Hypothalamus (tissue), 51 donors: ENCODE data around the gene FAM131A.

Experiments used
- DNase-seq, 51 donors: peaks; one replicate each; lab custom pipeline; 2025; lab: John Stamatoyannopoulos, UW

Gene FAM131A

DNA sequence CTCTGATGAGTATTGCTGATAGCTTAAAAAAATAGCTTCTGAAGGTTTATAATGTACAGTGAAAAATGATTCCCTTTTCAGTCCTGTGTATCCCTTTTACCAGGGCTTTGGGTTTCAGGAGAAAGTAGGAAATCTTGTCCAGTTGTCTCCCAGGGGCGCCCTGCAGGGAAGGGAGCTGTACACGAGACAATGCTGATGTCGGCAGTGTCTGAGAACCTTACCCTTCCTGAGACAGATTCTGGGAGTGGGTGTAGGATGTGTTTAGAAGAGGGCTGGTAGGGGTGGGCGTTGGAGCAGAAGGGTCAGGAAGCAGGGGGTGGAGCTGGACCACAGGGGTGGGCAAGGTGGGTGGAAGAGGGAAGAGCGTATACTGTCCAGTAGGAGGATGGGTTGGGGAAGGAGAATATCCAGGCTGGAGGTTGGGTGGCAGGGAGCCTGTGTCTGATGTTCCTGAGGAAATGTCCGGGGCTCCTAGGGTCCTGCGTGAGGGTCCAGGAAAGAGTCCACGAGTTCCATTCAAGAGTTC lies 35.0 kb downstream of the FAM131A start:
- DNase-seq, result no peak

DNA sequence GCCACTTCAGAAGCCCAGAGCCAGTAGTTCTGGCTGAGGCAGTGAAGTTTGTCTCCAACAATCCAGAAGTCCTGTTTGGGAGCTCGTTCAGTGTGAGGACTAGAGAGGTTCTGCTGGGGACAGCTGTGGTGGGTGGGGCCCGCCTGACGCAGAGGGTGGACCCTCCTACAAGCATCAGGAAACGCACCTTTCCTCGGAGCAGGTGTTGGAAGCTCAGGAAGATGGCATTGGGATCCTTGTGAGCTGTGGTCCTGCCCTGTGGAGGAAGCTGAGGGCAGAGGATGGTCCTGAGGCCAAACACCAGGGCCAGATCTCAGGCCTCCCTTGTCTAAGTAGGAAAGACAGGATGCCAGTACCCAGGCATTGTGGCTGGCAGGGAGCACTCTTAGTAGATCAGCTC lies 35.5 kb downstream of the FAM131A start:
- no peak for DNase-seq

DNA sequence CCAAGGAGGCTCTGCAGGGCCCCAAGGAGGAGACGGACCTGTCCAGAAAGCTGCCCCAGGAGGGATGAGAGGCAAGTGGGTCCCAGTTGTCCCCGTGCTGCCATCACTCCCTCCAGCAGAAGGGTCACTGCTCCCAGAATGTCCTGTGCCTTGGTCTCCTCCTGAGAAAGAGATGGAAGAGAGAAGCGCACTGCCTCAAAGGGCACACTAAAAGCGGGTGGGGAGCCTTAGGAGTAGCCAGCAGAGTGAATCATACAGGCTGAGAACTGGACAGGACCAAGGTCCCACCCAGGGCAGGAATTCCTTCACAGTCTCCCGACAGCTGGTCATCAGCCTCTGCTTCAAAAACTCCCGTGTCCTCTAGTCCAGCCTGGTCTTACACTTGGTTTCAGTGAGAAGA lies 36.0 kb downstream of the FAM131A start:
- no peak for DNase-seq

DNA sequence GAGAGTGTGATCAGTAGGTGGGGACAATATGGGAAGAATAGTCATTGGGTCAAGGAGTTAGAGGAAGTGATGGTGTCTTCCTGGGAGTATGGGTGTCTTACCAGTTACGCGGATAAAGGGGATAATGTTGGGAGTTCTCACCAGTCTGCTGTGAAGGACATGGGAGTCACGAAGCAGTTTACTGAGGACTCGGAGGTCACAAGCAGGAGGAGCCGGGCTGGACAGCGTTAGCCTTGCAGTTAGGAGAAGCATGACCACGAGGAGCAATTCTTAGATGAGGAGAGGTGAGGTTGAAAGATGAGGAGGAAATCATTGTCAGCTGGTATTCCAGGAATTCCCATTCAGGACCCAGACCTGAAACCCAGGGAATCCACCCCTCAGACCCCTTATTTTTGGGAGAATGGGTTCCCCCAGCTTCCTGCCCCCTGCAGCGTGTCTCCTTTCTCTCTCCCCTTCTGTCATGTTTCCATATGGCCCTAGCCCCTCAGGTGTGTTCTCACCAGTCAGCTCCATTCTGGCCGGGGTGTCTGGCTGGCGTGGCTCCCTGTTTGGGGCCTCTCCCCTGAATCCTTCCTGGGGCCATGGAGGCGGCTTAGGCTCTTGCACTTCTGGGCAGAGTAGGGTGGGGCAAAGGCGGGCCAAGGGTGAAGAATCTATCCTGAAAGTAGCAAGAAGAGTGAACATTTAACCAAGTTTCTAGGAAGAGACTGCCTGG lies 38.5 kb downstream of the FAM131A start:
- no peak for DNase-seq

DNA sequence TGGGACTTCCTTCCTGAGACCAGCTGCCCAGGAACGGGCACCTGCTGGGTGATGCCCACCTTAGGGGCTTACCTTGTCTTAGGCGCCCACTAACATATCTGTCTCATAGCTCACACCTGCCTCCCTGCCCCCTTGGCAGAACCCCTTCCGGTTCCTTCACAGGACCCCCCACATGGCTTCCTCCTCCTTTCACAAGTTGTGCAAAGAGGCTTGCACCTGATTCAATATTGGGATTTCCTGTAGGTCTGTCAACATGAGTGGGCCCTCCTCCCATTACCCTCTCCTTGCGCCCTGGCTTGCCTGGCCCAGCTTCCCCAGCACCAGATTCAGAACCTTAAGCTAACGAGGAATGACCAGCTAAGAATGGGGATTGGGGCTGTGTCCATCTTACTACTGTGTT lies 40.0 kb downstream of the FAM131A start:
- no peak for DNase-seq

DNA sequence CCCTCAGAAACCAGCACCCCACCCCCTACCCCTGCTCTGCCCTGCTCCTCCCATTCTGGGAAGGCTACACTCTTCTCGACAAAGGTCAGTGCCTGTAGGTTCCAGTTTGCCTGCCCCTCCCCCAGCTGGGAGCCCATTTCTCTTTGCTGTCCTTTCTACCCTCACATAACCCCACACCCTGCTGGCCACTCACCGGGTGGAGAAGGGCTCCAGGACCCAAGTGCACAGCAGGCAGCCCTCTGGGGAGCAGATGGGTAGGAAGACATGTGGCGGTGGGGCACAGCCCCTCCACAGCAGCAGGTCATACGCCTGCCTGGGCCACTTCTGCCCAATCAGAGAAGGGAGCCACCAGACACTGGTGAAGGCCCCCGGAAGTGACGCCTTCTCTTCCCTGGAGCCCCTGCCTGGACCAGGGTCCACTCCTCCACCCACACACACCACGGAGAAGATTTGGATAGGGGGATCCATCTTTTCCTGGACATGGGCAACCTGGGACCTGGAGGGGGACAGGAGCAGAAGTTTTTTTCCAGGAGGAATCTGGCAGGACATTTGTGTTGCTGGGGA lies 40.6 kb downstream of the FAM131A start, which contains the start of gene THPO:
Gene THPO (minus strand): TSS at position 326 of the 564 bp plus-strand sequence. CDS start 1,948 bp downstream, outside the sequence.
- peak in 1 of 51 donors; percentile 16 for DNase-seq

DNA sequence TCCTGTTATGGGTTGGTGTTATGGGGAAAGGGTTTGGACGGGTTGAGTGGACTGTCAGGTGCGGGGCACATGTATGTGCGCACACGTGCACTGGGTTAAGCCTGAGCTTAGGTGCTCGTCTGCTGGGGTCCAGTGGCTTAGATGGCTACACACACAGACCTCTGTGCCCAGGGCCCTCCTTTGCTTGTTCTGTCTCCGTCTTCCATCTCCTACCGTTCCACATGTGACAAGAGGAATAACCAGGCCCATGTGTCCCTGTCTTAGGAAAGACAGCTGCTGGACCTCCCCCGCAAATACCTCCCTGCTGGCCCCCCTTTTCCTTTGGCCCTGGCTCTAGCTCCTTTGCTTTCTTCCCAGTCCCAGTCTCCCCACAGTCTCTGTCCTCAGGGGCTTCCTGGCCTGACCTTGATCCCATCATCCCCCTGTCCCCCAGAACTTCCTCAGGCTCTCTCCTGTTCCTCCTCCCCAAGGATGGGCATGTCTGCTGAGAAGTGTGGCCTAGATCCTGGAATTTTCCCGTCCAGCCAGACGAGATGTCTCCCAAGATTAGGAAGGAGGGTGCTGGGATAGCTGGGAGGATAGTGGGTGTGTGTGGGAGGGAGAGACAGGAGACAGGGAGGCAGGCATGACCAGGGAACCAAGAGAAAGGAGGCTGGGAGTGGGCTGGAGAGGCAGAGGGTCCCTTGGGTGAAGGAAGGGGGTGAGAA lies 41.4 kb downstream of the FAM131A start:
- no peak for DNase-seq

DNA sequence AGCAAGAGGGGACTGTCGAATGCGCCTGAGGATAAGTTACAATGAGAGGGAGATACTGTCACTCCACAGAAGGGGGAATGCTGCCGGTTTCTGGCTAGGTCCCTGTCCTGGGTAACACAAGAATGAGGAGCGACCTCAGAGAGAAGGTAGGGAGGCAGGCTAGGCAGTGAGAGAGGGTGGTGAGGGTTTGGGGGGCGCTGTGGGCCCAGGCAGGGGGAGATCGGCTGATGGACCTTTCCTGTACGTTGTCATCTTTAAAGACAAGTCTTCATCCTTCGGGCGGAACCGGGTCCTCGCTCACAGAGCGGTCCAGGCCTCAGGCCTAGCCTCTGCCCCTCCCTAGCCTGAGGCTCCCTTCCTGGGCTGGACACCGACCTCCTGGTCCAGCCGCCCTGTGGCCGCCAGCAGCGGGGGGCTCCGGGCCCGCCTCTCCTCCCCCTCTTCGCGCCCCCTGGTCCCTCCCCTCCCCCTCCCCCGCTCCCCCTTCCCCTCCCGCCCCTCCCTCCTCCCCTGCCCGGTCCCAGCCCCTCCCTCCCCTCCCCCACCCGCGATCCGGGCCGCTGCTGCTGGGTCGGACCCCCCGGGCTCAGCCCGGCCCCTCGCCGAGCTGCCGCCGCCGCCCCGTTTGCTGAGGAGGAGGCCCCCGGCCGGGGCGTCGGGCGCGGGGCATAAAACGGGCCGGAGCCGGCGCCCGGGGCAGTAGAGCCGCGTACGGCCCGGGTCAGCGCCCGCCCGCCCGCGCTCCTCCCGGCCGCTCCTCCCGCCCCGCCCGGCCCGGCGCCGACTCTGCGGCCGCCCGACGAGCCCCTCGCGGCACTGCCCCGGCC lies 42.2 kb downstream of the FAM131A start, which contains the start of gene CHRD:
Gene CHRD (plus strand): TSS at position 697 of the 827 bp plus-strand sequence. CDS start 265 bp downstream, outside the sequence.
- no peak for DNase-seq

DNA sequence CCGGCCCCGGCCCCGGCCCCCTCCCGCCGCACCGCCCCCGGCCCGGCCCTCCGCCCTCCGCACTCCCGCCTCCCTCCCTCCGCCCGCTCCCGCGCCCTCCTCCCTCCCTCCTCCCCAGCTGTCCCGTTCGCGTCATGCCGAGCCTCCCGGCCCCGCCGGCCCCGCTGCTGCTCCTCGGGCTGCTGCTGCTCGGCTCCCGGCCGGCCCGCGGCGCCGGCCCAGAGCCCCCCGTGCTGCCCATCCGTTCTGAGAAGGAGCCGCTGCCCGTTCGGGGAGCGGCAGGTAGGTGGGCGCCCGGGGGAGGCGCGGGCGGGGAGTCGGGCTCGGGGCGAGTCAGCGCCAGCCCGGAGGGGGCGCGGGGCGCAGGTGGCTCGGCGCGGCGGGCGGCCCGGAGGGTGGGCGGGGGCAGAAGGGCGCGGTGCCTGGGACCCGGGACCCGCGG lies 42.8 kb downstream of the FAM131A start:
- peak in 30 of 51 donors; percentile 2 to 74 (median 26) for DNase-seq

DNA sequence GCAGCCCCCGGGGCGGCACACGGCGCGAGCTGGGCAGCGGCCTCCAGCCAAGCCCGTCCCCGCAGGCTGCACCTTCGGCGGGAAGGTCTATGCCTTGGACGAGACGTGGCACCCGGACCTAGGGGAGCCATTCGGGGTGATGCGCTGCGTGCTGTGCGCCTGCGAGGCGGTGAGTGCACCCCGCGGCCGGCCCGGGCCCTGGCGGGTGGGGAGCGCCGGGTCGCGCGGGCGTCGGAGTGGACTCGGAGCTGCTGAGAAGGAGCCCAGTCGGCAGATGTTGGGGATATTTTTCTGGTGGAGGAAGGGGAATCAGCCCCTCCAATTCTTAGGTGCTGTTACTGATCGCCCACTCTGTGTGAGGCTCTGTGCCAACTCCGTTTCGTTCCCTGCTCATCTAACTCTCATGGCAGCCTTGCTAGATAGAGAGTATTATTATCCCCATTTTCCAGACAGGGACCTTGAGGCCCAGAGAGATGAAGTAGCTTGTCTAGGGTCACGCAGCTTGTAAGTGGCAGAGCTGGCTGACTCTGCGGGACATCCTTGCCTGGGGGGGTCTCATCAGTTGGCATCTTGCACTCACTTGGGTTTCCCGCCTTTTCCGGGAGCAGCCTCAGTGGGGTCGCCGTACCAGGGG lies 43.3 kb downstream of the FAM131A start:
- DNase-seq, result no peak

DNA sequence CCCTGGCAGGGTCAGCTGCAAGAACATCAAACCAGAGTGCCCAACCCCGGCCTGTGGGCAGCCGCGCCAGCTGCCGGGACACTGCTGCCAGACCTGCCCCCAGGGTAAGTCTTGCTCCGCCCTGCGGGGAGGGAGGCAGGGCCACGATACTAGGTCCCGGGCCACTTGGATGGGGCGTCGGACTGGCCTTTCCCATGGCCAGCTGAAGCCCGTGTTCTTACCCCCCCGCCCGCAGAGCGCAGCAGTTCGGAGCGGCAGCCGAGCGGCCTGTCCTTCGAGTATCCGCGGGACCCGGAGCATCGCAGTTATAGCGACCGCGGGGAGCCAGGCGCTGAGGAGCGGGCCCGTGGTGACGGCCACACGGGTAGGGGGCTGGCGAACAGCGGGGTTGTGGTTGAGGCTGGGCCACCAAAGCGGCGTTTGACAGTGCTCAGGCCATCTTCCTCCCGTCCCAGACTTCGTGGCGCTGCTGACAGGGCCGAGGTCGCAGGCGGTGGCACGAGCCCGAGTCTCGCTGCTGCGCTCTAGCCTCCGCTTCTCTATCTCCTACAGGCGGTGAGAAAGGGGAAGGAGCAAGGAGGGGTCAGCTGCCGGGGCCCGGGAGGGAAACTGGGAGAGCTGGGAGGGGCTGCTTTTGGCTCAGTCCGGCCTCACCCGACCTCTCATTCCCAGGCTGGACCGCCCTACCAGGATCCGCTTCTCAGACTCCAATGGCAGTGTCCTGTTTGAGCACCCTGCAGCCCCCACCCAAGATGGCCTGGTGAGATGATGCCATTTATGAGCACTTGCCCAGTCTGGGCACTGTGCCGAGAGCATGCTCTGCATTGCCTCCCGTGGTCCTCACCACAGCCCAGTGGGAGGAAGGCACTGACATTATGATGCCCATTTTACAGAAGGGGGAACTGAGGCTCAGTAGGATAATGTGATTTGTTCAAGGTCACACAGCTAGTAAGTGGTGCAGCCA lies 44.1 kb downstream of the FAM131A start:
- no peak for DNase-seq

DNA sequence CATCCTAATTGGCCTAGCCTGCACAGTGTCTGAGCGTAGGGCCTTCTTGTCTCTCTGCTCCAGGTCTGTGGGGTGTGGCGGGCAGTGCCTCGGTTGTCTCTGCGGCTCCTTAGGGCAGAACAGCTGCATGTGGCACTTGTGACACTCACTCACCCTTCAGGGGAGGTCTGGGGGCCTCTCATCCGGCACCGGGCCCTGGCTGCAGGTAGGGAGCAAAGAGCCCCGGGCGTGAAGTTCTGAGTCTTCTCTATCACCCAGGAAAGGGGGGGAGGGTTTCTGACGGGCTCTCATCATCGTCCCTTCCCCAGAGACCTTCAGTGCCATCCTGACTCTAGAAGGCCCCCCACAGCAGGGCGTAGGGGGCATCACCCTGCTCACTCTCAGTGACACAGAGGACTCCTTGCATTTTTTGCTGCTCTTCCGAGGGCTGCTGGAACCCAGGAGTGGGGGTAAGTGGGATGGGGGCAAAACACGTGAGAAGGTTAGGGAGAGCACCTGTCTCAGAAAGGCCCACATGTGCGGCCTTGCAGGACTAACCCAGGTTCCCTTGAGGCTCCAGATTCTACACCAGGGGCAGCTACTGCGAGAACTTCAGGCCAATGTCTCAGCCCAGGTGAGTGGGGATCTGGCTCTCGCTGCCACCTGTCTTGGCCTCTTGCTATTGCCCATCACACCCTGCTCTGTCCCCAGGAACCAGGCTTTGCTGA lies 45.1 kb downstream of the FAM131A start:
- DNase-seq, result no peak

DNA sequence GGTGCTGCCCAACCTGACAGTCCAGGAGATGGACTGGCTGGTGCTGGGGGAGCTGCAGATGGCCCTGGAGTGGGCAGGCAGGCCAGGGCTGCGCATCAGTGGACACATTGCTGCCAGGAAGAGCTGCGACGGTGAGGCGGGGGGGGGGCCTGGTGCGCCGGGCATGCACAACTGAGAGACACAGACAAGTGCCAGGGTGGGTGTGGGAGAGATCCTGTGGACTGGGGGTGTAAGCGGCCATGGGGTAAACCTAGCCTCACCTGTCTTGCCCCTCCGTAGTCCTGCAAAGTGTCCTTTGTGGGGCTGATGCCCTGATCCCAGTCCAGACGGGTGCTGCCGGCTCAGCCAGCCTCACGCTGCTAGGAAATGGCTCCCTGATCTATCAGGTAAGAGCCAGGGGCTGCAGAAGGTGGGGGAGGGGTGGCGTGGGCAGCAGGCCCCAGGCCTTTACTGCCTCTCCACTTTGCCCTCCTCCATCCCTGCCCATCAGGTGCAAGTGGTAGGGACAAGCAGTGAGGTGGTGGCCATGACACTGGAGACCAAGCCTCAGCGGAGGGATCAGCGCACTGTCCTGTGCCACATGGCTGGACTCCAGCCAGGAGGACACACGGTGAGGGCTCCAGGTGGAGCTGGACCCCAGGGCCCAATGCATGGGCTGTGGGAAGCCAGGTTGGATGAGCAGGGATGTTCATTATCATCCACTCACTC lies 45.8 kb downstream of the FAM131A start:
- DNase-seq, result no peak

DNA sequence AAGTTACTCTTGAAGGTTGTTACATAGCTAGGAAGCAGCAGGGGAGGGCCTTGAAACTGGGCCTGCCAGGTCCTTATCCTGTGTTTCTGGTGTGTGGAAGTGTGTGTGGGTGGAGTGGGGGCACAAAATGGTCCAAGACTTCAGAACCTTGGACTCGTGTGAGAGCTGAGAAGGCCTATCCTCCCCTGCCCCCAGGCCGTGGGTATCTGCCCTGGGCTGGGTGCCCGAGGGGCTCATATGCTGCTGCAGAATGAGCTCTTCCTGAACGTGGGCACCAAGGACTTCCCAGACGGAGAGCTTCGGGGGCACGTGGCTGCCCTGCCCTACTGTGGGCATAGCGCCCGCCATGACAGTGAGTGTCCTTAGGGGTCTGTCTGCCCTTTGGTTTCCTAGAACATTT lies 46.9 kb downstream of the FAM131A start:
- DNase-seq, result no peak

DNA sequence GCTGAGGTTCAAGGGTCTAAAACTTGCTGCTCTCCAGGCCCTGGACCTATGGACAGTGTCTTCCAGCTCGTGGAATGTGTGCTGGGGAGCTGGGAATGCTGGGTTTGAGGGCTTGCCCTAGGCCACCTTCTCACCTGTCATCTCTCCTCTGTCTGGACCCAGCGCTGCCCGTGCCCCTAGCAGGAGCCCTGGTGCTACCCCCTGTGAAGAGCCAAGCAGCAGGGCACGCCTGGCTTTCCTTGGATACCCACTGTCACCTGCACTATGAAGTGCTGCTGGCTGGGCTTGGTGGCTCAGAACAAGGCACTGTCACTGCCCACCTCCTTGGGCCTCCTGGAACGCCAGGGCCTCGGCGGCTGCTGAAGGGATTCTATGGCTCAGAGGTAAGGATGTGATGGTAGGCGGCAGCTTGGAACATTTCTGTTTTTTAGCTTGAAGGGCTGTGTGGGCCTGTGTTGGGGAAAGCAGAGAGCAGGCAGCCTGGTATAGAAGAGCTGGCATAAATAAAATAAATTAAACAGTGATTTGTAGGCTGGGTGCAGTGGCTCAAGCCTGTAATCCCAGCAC lies 47.5 kb downstream of the FAM131A start:
- peak in 2 of 51 donors; percentile 6 to 67 for DNase-seq

DNA sequence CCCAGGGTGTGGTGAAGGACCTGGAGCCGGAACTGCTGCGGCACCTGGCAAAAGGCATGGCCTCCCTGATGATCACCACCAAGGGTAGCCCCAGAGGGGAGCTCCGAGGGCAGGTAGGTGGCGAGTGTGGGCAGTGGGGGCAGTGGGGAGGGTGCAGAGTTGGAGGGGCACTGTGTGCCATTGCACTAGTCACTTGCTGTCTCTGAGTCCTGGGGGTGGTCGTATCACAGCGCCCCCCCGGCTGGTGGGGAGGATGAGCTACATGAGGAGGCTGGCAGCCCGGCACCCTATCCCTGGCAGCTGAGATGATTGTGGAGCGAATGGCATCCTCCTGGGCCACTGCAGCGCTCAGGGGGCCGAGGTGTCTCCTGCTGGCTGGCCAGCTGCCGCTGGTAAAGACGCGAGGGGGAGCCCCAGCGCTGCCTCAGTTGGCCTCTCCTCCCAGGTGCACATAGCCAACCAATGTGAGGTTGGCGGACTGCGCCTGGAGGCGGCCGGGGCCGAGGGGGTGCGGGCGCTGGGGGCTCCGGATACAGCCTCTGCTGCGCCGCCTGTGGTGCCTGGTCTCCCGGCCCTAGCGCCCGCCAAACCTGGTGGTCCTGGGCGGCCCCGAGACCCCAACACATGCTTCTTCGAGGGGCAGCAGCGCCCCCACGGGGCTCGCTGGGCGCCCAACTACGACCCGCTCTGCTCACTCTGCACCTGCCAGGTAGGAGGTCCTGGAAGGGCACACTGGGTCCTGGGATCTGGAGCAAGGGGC lies 48.8 kb downstream of the FAM131A start:
- DNase-seq, result no peak
